OCI-LY1 (cell line): ENCODE data around the gene OSTF1.

Experiments used
- CTCF ChIP-seq: fragments of 200-600 bp; sonication (generic), shearing (Covaris generic); IDR thresholded peaks from 2 replicates; pipeline ENCODE4 v1.5.1; 2017; ENCODE audit warnings: mild to moderate bottlenecking, antibody characterized with exemption, low read length, moderate library complexity, mixed read lengths
- EZH2 ChIP-seq: fragments of 200-600 bp; sonication (generic), shearing (Covaris generic); IDR thresholded peaks from 2 replicates; pipeline ENCODE4 v1.8.0; 2017; ENCODE audit warnings: borderline replicate concordance, mixed run types, mild to moderate bottlenecking, antibody characterized with exemption, low read length, moderate library complexity, mixed read lengths

- TF ChIP-seq EZH2 (no peak), CTCF (no peak)
These were observed 12.8 kb downstream of the OSTF1 start for GRCh38 chr9:75101004-75101588.
